Uterus (tissue), 2 donors: Measurements from ENCODE around the gene MET.

Experiments
- CTCF ChIP-seq, 4 experiments: fragments of 200-600 bp in 2 of 4; fragments of 450-650 bp in 2 of 4; sonication (generic) in 2 of 4; IDR thresholded peaks; one replicate each; pipeline ENCODE4 v1.5.1; 2016 to 2019; ENCODE audit warnings: antibody characterized with exemption in 4 of 4, mild to moderate bottlenecking in 2 of 4, moderate library complexity in 1 of 4
- POLR2A ChIP-seq, 2 donors: fragments of 450-650 bp; IDR thresholded peaks; one replicate each; pipeline ENCODE4 v1.6.1; 2016; ENCODE audit warnings: antibody characterized with exemption in 2 of 2, mild to moderate bottlenecking in 1 of 2, moderate library complexity in 1 of 2

GRCh38 chr7:116820149-116820548, 148.2 kb downstream of the MET start:
- TF ChIP-seq CTCF (IDR thresholded peaks at IDR 0.05) = no peak
- no peak for TF ChIP-seq POLR2A (IDR thresholded peaks at IDR 0.05)
